Fibroblast of villous mesenchyme (primary cell): ENCODE results near the gene GRHL1. TPM values are rescaled to one million over a fixed set of nuclear protein-coding genes. Genes with fewer than 3 reads are reported as not detected.
"Not testable (repeated sequence)": the region's sequence is repeated elsewhere in the genome, so short reads cannot be mapped to it uniquely, and the experiment has no call there.

Experiments used
- DNase-seq: peaks from one replicate; pipeline ENCODE4 v3.0.0-alpha.2; 2010; ENCODE audit warnings: low read depth
- H3K4me3 ChIP-seq: 2 replicates; pipeline ENCODE4 v1.5.1; 2011; ENCODE audit warnings: low read depth, mild to moderate bottlenecking, low read length
- total RNA-seq: library from RNA; depleted of rRNA; stranded (reverse); fragments of >200 nt; gene quantifications from 2 replicates; pipeline ENCODE4 v1.2.3, GENCODE V29; 2012
- TF ChIP-seq, protein P1 (sequence below): IDR thresholded peaks from 2 replicates; pipeline ENCODE4 v1.5.1; 2012; ENCODE audit warnings: low read depth, mild to moderate bottlenecking, low read length; ENCODE audit not compliant: insufficient read depth

The GRHL1 gene
- total RNA-seq, 1 donor: 1.7 TPM

- no peak for DNase-seq
- TF ChIP-seq, protein P1, sequence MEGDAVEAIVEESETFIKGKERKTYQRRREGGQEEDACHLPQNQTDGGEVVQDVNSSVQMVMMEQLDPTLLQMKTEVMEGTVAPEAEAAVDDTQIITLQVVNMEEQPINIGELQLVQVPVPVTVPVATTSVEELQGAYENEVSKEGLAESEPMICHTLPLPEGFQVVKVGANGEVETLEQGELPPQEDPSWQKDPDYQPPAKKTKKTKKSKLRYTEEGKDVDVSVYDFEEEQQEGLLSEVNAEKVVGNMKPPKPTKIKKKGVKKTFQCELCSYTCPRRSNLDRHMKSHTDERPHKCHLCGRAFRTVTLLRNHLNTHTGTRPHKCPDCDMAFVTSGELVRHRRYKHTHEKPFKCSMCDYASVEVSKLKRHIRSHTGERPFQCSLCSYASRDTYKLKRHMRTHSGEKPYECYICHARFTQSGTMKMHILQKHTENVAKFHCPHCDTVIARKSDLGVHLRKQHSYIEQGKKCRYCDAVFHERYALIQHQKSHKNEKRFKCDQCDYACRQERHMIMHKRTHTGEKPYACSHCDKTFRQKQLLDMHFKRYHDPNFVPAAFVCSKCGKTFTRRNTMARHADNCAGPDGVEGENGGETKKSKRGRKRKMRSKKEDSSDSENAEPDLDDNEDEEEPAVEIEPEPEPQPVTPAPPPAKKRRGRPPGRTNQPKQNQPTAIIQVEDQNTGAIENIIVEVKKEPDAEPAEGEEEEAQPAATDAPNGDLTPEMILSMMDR: no peak
These were observed 61.5 kb downstream of the GRHL1 start for GRCh38 chr2:10012963-10013461.

DNA sequence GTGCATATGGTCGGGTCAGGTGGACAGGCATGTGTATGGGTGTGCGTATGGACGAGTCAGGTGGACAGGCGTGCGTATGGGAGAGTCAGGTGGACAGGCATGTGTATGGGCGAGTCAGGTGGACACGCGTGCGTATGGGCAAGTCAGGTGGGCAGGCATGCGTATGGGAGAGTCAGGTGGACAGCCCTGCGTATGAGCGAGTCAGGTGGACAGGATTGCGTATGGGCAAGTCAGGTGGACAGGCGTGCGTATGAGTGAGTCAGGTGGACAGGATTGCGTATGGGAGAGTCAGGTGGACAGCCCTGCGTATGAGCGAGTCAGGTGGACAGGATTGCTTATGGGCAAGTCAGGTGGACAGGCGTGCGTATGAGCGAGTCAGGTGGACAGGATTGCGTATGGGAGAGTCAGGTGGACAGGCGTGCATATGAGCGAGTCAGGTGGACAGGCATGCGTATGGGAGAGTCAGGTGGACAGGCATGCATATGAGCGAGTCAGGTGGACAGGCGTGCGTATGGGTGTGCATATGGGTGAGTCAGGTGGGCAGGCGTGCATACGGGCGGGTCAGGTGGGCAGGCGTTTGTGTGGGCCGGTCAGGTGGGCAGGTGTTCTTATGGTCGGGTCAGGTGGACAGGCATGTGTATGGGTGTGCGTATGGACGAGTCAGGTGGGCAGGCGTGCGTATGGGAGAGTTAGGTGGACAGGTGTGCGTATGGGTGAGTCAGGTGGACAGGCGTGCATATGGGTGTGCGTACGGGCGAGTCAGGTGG, 62.3 kb downstream of the GRHL1 start:
- DNase-seq, H3K4me3 ChIP-seq: not testable (repeated sequence)

More at GRCh38 chr2:10012963-10013461, 61.5 kb downstream of the GRHL1 start:
- no peak overlapping the region for H3K4me3 ChIP-seq

DNA sequence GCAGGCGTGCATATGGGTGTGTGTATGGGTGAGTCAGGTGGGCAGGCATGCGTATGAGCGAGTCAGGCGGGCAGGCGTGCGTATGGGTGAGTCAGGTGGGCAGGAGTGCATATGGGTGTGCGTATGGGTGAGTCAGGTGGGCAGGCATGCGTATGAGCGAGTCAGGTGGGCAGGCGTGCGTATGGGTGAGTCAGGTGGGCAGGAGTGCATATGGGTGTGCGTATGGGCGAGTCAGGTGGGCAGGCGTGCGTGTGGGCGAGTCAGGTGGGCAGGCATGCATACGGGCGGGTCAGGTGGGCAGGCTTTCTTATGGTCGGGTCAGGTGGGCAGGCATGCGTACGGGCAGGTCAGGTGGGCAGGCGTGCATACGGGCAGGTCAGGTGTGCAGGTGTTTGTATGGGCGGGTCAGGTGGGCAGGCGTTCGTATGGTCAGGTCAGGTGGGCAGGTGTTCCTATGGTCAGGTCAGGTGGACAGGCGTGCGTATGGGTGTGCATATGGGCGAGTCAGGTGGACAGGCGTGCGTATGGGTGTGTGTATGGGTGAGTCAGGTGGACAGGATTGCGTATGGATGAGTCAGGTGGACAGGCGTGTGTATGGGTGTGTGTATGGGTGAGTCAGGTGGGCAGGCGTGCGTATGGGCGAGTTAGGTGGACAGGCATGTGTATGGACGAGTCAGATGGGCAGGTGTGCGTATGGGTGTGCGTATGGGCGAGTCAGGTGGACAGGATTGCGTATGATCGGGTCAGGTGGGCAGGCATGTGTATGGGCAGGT, 63.1 kb downstream of the GRHL1 start:
- no peak overlapping the region for H3K4me3 ChIP-seq
- DNase-seq: no peak
- TF ChIP-seq, protein P1: no peak

DNA sequence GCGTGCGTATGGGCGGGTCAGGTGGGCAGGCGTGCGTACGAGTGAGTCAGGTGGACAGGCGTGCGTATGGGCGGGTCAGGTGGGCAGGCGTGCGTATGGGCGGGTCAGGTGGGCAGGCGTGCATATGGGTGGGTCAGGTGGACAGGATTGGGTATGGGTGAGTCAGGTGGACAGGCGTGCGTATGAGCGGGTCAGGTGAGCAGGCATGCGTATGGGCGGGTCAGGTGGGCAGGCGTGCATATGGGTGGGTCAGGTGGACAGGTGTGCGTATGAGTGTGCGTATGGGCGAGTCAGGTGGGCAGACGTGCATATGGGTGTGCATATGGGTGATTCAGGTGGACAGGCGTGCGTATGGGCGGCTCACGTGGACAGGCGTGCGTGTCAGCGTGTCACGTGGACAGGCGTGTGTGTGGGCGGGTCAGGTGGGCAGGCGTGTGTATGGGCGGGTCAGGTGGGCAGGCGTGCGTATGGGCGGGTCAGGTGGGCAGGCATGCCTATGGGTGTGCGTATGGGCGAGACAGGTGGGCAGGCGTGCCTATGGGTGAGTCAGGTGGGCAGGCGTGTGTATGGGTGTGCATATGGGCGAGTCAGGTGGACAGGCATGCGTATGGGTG, 64.0 kb downstream of the GRHL1 start:
- DNase-seq, H3K4me3 ChIP-seq: not testable (repeated sequence)

DNA sequence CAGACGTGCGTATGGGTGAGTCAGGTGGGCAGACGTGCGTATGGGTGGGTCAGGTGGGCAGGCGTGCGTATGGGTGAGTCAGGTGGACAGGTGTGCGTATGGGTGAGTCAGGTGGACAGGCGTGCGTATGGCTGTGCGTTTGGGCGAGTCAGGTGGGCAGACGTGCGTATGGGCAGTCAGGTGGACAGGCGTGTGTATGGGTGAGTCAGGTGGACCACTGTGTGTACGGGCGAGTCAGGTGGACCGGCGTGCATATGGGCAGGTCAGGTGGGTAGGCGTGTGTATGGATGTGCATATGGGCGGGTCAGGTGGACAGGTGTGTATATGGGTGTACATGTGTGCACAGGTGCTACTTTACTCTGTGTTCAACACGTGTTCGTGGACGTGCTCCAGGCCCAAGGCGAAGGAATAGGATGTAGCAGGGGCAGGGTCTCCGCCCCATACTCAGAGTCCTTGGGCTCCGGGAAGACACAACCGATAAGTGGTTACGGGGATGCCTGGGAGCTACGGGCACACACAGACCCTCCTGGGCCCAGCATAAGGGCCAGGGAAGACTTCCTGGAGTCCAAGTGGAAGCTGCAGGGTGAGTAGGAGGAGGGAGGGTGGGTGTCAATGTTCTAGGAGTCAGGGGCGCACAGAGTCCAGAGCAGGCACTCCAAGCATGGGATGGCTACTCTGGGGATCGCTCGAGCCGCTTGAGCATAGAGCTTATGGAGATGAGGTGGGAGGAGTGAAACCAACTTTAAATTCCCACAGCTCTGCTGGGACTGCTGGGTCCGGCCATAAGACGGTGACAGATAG, 64.7 kb downstream of the GRHL1 start:
- no peak for DNase-seq
- no peak overlapping the region for H3K4me3 ChIP-seq
- TF ChIP-seq, protein P1: no peak

DNA sequence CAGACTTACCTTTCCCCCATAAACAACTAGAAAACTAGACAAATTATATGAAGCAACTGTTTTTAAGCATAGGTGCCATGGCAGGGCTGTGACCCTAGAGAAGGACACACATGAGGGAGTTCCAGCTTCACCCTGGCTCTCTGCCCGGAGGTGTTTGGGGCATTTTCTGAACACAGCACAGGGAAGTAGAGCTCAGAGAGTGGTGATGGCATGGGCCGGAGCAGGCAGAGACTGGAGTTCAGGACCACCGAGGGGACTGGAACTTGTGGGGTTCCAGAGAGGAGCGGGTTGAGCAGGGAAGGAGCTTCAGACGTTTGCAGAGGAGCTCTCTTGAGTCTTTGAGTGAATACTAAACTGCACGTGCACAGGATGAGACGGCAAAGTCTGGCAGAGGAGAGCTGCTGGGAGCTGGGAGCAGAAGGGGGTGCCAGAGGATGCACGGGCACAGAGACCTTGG, 65.3 kb downstream of the GRHL1 start:
- TF ChIP-seq, protein P1: no peak
- no peak for DNase-seq
- no peak overlapping the region for H3K4me3 ChIP-seq

GRCh38 chr2:10017313-10017941, 65.9 kb downstream of the GRHL1 start:
- TF ChIP-seq, protein P1: no peak
- H3K4me3 ChIP-seq: no peak overlapping the region
- DNase-seq: no peak
